Measurements from ENCODE around the gene ZSCAN5C.

Gene ZSCAN5C

GRCh38 chr19:56253737-56254136 is 51.7 kb downstream of the ZSCAN5C start:
- H3K4me3 ChIP-seq (ENCODE audit: low read depth, low read length) = no peak overlapping the region
- no peaks in the 10 kb centered on the region for H3K9me3 ChIP-seq
- TF ChIP-seq CTCF (IDR thresholded peaks at IDR 0.05; ENCODE audit: low read depth, low read length) = peak; percentile 45
- H3K36me3 ChIP-seq = no peaks in the 10 kb centered on the region
- H3K27me3 ChIP-seq = no peaks in the 10 kb centered on the region
- H3K4me1 ChIP-seq = no peaks in the 10 kb centered on the region
- DNase-seq = no peak

GRCh38 chr19:56258272-56258671 is 56.2 kb downstream of the ZSCAN5C start:
- no peak for TF ChIP-seq CTCF (IDR thresholded peaks at IDR 0.05; ENCODE audit: low read depth, low read length)

More at GRCh38 chr19:56258272-56258671, 56.2 kb downstream of the ZSCAN5C start:
- no peak for DNase-seq
- Histone ChIP-seq H3K36me3 (no peaks in the 10 kb centered on the region), H3K9me3 (no peaks in the 10 kb centered on the region), H3K4me3 (ENCODE audit: low read depth, low read length) (no peak overlapping the region), H3K27me3 (no peaks in the 10 kb centered on the region), H3K4me1 (no peaks in the 10 kb centered on the region; the same call in 1 of the 2 replicates)
